NCI-H187 treated with DMSO at 0.1 percent for 48 hours (cell line): Measurements from ENCODE around the gene ARFGAP1.
"Not testable (repeated sequence)": the region's sequence is repeated elsewhere in the genome, so short reads cannot be mapped to it uniquely, and the experiment has no call there.

Source experiments
- DNase-seq: peaks from one replicate; lab custom pipeline; 2025; lab: John Stamatoyannopoulos, UW

ARFGAP1 gene

GRCh38 chr20:63292292-63292701, 19.7 kb downstream of the ARFGAP1 start:
- DNase-seq, result no peak

GRCh38 chr20:63292904-63293303, 20.3 kb downstream of the ARFGAP1 start, which contains the start of gene COL20A1:
COL20A1 (plus strand) TSS chr20:63293186; CDS start chr20:63295108, 1,922 bp downstream.
- no peak for DNase-seq

GRCh38 chr20:63293456-63293855, 20.8 kb downstream of the ARFGAP1 start:
- DNase-seq, result no peak

- DNase-seq, result no peak
Observed at GRCh38 chr20:63293871-63294535, 21.4 kb downstream of the ARFGAP1 start.

- no peak for DNase-seq
Observed at GRCh38 chr20:63294536-63294900, 21.9 kb downstream of the ARFGAP1 start.

GRCh38 chr20:63295018-63295417, 22.4 kb downstream of the ARFGAP1 start:
- no peak for DNase-seq

- DNase-seq, result no peak
Observed at GRCh38 chr20:63295422-63295821, 22.8 kb downstream of the ARFGAP1 start.

GRCh38 chr20:63295846-63296245, 23.2 kb downstream of the ARFGAP1 start:
- DNase-seq, result no peak

- no peak for DNase-seq
Observed at GRCh38 chr20:63296531-63297299, 24.1 kb downstream of the ARFGAP1 start.

- no peak for DNase-seq
Observed at GRCh38 chr20:63297371-63297781, 24.8 kb downstream of the ARFGAP1 start.

- DNase-seq, result no peak
Observed at GRCh38 chr20:63297796-63298572, 25.4 kb downstream of the ARFGAP1 start.

- no peak for DNase-seq
Observed at GRCh38 chr20:63298731-63299312, 26.2 kb downstream of the ARFGAP1 start.

GRCh38 chr20:63301671-63302070, 29.1 kb downstream of the ARFGAP1 start:
- no peak for DNase-seq

- no peak for DNase-seq
Observed at GRCh38 chr20:63303095-63303666, 30.6 kb downstream of the ARFGAP1 start.

- no peak for DNase-seq
Observed at GRCh38 chr20:63305393-63305792, 32.8 kb downstream of the ARFGAP1 start.

- DNase-seq, result not testable (repeated sequence)
Observed at GRCh38 chr20:63305933-63306672, 33.5 kb downstream of the ARFGAP1 start.

- no peak for DNase-seq
Observed at GRCh38 chr20:63306673-63307537, 34.3 kb downstream of the ARFGAP1 start.

- no peak for DNase-seq
Observed at GRCh38 chr20:63307538-63308217, 35.1 kb downstream of the ARFGAP1 start.

- DNase-seq, result no peak
Observed at GRCh38 chr20:63308218-63308911, 35.8 kb downstream of the ARFGAP1 start.
